ENCODE measurements around the gene MIDN. TPM values are rescaled to one million over a fixed set of nuclear protein-coding genes. Genes with fewer than 3 reads are reported as not detected.
"Not testable (repeated sequence)": the region's sequence is repeated elsewhere in the genome, so short reads cannot be mapped to it uniquely, and the experiment has no call there.

Gene MIDN
- total RNA-seq, 1 donor from 2014 or later: 193 TPM

GRCh38 chr19:1298235-1298634, 49.9 kb downstream of the MIDN start:
- H3K36me3 Mint-ChIP-seq (ENCODE audit: insufficient read depth): peaks cover 6% of the 10 kb centered on the region
- H3K9me3 Mint-ChIP-seq (ENCODE audit: low read depth): no peaks in the 10 kb centered on the region
- no peak overlapping the region for H3K4me3 Mint-ChIP-seq (ENCODE audit: low read depth)
- H3K27ac Mint-ChIP-seq: no peak overlapping the region
- no peaks in the 10 kb centered on the region for H3K27me3 Mint-ChIP-seq
- DNase-seq (ENCODE audit: low spot score, unreplicated experiment): no peak
- TF ChIP-seq, protein P1, sequence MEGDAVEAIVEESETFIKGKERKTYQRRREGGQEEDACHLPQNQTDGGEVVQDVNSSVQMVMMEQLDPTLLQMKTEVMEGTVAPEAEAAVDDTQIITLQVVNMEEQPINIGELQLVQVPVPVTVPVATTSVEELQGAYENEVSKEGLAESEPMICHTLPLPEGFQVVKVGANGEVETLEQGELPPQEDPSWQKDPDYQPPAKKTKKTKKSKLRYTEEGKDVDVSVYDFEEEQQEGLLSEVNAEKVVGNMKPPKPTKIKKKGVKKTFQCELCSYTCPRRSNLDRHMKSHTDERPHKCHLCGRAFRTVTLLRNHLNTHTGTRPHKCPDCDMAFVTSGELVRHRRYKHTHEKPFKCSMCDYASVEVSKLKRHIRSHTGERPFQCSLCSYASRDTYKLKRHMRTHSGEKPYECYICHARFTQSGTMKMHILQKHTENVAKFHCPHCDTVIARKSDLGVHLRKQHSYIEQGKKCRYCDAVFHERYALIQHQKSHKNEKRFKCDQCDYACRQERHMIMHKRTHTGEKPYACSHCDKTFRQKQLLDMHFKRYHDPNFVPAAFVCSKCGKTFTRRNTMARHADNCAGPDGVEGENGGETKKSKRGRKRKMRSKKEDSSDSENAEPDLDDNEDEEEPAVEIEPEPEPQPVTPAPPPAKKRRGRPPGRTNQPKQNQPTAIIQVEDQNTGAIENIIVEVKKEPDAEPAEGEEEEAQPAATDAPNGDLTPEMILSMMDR (IDR thresholded peaks at IDR 0.05; ENCODE audit: unreplicated experiment): no peak
- H3K4me1 Mint-ChIP-seq (ENCODE audit: low read depth): no peaks in the 10 kb centered on the region

GRCh38 chr19:1299801-1300200, 51.4 kb downstream of the MIDN start:
- H3K27me3 Mint-ChIP-seq: no peaks in the 10 kb centered on the region
- H3K4me1 Mint-ChIP-seq (ENCODE audit: low read depth): peaks cover 4% of the 10 kb centered on the region
- H3K27ac Mint-ChIP-seq: no peak overlapping the region
- no peaks in the 10 kb centered on the region for H3K9me3 Mint-ChIP-seq (ENCODE audit: low read depth)
- H3K36me3 Mint-ChIP-seq (ENCODE audit: insufficient read depth): peaks cover 6% of the 10 kb centered on the region
- no peak for DNase-seq (ENCODE audit: low spot score, unreplicated experiment)
- H3K4me3 Mint-ChIP-seq (ENCODE audit: low read depth): no peak overlapping the region
- TF ChIP-seq, protein P1 (IDR thresholded peaks at IDR 0.05; ENCODE audit: unreplicated experiment): no peak

GRCh38 chr19:1300744-1301490, 52.5 kb downstream of the MIDN start:
- no peaks in the 10 kb centered on the region for H3K27me3 Mint-ChIP-seq
- TF ChIP-seq, protein P1 (IDR thresholded peaks at IDR 0.05; ENCODE audit: unreplicated experiment): no peak
- no peak overlapping the region for H3K4me3 Mint-ChIP-seq (ENCODE audit: low read depth)
- no peak for DNase-seq (ENCODE audit: low spot score, unreplicated experiment)
- peaks cover 6% of the 10 kb centered on the region for H3K36me3 Mint-ChIP-seq (ENCODE audit: insufficient read depth)
- no peaks in the 10 kb centered on the region for H3K9me3 Mint-ChIP-seq (ENCODE audit: low read depth)
- no peak overlapping the region for H3K27ac Mint-ChIP-seq
- peaks cover 4% of the 10 kb centered on the region for H3K4me1 Mint-ChIP-seq (ENCODE audit: low read depth)

DNA sequence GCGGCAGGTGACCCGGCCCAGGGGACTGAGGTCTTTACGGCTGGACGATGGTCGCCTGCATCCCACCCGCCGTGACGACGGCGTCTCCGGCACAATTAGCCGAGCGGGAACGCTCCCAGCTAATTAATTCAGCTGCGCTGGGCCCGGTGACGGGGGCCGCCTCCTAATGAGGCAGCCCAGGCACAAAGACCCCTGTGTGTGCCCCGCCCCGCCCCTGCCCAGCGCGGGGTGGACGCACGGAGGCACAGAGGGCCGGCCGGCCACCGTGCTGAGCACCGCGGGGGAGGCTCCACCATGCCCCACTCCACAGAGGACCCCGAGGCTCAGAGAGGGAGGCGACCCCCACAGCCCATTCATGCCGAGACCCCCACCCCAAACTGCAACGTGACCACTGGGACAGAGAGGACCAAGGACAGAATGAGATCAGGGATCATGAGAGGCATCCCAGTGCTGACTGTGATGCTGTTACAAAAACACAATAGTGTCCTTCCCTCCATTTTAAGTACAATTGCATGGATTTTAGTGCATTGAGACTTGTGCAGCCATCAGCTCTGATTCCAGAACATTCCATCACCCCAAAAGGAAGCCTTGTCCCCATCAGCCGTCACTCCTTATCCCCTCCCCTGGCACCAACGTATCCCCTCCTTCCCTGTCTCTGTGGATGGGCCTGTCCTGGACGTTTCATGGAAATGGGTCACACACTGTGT, 54.3 kb downstream of the MIDN start:
- Mint-ChIP-seq H3K4me3 (ENCODE audit: low read depth) (no peak overlapping the region), H3K9me3 (ENCODE audit: low read depth) (no peaks in the 10 kb centered on the region), H3K27ac (no peak overlapping the region), H3K36me3 (ENCODE audit: insufficient read depth) (peaks cover 5% of the 10 kb centered on the region), H3K4me1 (ENCODE audit: low read depth) (peaks cover 4% of the 10 kb centered on the region), H3K27me3 (no peaks in the 10 kb centered on the region)
- TF ChIP-seq, protein P1 (IDR thresholded peaks at IDR 0.05; ENCODE audit: unreplicated experiment): no peak
- no peak for DNase-seq (ENCODE audit: low spot score, unreplicated experiment)

- Mint-ChIP-seq H3K36me3 (ENCODE audit: insufficient read depth) (peaks cover 2% of the 10 kb centered on the region), H3K4me3 (ENCODE audit: low read depth) (no peak overlapping the region), H3K9me3 (ENCODE audit: low read depth) (no peaks in the 10 kb centered on the region), H3K4me1 (ENCODE audit: low read depth) (peaks cover 4% of the 10 kb centered on the region), H3K27ac (no peak overlapping the region), H3K27me3 (no peaks in the 10 kb centered on the region)
- no peak for DNase-seq (ENCODE audit: low spot score, unreplicated experiment)
- TF ChIP-seq, protein P1 (IDR thresholded peaks at IDR 0.05; ENCODE audit: unreplicated experiment): no peak
Measured at GRCh38 chr19:1304197-1304924, 56.0 kb downstream of the MIDN start.

- H3K9me3 Mint-ChIP-seq (ENCODE audit: low read depth); DNase-seq (ENCODE audit: low spot score, unreplicated experiment); H3K4me3 Mint-ChIP-seq (ENCODE audit: low read depth); H3K27ac Mint-ChIP-seq; H3K27me3 Mint-ChIP-seq; H3K4me1 Mint-ChIP-seq (ENCODE audit: low read depth); H3K36me3 Mint-ChIP-seq (ENCODE audit: insufficient read depth): not testable (repeated sequence)
Measured at GRCh38 chr19:1305354-1305753, 57.0 kb downstream of the MIDN start.

All from progenitor cell of endocrine pancreas (in vitro differentiated cells).